ENCODE measurements around the gene AMOTL1.

AMOTL1 gene

DNA sequence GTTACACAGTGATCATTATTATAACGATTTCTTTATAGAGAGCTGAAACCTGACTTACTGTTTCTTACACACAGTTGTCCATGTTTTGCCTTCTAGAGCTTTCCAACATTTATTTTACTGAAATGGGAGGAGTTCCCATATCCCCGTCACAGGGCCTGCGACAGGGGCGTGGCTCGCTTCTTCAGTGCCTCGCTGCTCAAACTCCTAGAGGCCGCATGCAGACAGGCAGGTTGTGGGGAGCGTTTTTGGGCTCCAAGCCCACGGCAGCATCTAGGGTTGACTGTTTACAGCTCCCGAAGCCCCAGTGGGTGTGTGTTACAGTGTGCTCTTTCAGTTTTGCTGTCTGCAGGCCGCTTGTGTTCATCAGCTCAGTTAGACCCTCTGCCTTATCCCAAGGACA, 12.7 kb upstream of the AMOTL1 start:
- no peak for DNase-seq (ENCODE audit: low spot score)

DNA sequence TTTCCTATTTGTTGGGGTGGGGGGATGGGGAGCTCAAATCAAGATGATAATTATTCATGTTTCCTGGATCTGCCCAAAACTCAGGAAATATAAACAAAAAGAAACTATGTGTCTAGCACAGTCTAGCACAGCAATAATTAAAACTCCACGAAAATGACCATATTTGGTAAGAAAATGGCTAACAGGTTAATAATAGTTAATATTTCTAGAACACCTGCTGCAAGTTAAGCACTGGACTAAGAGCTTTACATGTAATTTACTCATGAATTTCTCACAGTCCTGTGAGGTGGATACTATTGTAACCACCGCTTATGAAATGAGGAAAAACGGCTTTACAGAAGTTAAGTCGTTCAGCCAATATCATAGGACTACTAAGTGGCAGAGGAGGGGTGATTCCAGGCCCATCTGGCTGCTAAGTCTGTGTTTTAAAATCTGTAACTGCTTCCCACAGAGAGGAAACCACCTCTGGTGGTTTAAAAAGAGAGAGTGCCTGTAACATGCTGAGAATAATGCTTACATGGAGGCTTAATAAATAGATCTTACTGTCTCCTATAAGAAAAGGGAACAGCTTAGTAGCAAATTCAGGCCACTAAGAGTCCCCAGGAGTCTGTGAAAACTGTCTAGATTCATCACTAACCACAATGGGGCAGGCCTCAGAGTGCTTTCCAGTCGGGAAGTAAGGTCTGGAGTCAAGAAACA, 11.0 kb upstream of the AMOTL1 start:
- TF ChIP-seq, protein P1, sequence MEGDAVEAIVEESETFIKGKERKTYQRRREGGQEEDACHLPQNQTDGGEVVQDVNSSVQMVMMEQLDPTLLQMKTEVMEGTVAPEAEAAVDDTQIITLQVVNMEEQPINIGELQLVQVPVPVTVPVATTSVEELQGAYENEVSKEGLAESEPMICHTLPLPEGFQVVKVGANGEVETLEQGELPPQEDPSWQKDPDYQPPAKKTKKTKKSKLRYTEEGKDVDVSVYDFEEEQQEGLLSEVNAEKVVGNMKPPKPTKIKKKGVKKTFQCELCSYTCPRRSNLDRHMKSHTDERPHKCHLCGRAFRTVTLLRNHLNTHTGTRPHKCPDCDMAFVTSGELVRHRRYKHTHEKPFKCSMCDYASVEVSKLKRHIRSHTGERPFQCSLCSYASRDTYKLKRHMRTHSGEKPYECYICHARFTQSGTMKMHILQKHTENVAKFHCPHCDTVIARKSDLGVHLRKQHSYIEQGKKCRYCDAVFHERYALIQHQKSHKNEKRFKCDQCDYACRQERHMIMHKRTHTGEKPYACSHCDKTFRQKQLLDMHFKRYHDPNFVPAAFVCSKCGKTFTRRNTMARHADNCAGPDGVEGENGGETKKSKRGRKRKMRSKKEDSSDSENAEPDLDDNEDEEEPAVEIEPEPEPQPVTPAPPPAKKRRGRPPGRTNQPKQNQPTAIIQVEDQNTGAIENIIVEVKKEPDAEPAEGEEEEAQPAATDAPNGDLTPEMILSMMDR (IDR thresholded peaks at IDR 0.05; ENCODE audit: extremely low read depth, insufficient read depth, missing control alignments), result no peak
- in situ Hi-C loops (cut with MboI; ENCODE audit: low pct_unique_long_range_greater_than_20kb, low sequenced_read_pairs, unreplicated experiment), result no loop called here

More for the DNA sequence above, 12.7 kb upstream of the AMOTL1 start:
- in situ Hi-C loops (cut with MboI; ENCODE audit: low pct_unique_long_range_greater_than_20kb, low sequenced_read_pairs, unreplicated experiment), result no loop called here
- TF ChIP-seq, protein P1 (IDR thresholded peaks at IDR 0.05; ENCODE audit: extremely low read depth, insufficient read depth, missing control alignments), result no peak

DNA sequence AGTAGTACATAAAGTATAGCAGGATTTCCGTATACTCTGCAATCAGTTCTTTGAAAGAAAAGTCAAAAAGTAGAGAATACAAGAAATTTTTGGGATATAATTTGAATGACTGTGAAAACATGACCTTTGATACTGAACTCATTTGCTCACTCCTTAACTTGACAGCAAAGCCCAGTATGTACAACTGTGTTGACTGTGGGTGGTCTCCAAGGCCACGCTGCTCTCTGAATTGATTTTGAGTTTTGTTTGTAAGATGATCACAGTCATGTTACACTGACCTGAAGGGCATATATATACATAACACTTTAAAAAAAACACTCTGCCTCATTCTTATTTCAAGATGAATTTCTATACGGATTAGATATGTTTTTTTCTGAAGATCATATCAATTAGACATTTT, 9.5 kb upstream of the AMOTL1 start:
- in situ Hi-C loops (cut with MboI; ENCODE audit: low pct_unique_long_range_greater_than_20kb, low sequenced_read_pairs, unreplicated experiment), result no loop called here
- no peak for DNase-seq (ENCODE audit: low spot score)
- TF ChIP-seq, protein P1 (IDR thresholded peaks at IDR 0.05; ENCODE audit: extremely low read depth, insufficient read depth, missing control alignments), result no peak

More for the DNA sequence above, 11.0 kb upstream of the AMOTL1 start:
- no peak for DNase-seq (ENCODE audit: low spot score)

DNA sequence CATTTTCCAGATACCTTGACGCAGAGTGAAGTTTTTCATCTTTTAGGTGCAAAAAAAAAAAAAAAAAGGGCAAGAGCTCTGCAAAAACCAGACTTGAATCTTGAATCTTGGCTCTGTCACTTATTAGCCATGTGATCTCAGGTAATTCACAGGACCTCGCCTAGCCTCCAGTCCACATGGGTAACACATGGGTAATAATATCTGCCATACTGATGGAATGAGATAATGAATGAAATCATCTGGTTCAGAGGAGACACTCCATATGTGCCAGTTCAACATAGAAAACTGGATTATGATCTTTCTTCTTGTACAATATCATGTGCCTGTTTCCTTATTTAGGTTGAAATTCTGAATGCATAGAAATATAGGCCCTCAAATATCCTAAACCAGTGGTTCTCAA, 8.6 kb upstream of the AMOTL1 start:
- in situ Hi-C loops (cut with MboI; ENCODE audit: low pct_unique_long_range_greater_than_20kb, low sequenced_read_pairs, unreplicated experiment), result no loop called here
- TF ChIP-seq, protein P1 (IDR thresholded peaks at IDR 0.05; ENCODE audit: extremely low read depth, insufficient read depth, missing control alignments), result no peak
- no peak for DNase-seq (ENCODE audit: low spot score)

DNA sequence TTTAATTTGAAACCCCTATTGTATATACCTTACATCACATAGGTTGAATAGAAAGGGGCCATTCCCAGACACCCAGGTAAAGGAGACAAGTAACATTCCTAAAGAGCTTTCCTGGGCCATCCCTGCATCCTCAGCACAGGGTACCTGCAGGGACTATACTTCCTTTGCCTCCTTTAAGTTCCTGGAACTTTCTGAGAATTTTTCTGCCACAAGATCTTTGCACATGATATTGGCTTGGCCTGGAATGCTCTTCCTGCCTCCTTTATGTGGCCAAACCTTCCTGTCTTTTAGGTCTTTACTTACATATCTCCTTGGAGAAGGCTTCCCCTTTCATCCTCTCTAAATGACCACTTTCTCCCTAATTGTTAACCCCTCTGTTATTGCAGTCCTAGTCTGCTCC, 7.9 kb upstream of the AMOTL1 start:
- TF ChIP-seq, protein P1 (IDR thresholded peaks at IDR 0.05; ENCODE audit: extremely low read depth, insufficient read depth, missing control alignments), result no peak
- no peak for DNase-seq (ENCODE audit: low spot score)
- in situ Hi-C loops (cut with MboI; ENCODE audit: low pct_unique_long_range_greater_than_20kb, low sequenced_read_pairs, unreplicated experiment), result no loop called here

DNA sequence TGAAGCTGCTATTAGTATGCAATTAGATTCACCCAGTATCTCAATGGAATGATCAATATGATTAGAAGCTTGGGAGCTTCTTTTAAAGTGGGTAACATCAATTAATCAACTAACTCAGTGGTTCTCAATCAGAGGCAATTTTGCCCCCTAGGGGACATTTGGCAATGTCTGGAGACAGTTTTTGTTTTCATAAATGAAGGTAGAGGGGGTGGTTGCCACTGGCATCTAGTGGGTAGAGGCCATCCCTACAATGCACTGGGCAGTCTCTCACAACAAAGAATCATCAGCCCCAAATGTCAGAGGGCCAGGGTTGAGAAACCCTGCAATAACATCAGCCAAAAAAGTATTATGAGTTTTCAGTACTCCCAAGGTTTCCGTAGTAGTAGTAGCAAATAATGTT, 5.9 kb upstream of the AMOTL1 start:
- DNase-seq (ENCODE audit: low spot score), result no peak
- in situ Hi-C loops (cut with MboI; ENCODE audit: low pct_unique_long_range_greater_than_20kb, low sequenced_read_pairs, unreplicated experiment), result no loop called here
- TF ChIP-seq, protein P1 (IDR thresholded peaks at IDR 0.05; ENCODE audit: extremely low read depth, insufficient read depth, missing control alignments), result no peak
